ENCODE results near the gene CLBA1.

GRCh38 chr14:105039458-105040205 is 54.0 kb downstream of the CLBA1 start:
- TF ChIP-seq, protein P1, sequence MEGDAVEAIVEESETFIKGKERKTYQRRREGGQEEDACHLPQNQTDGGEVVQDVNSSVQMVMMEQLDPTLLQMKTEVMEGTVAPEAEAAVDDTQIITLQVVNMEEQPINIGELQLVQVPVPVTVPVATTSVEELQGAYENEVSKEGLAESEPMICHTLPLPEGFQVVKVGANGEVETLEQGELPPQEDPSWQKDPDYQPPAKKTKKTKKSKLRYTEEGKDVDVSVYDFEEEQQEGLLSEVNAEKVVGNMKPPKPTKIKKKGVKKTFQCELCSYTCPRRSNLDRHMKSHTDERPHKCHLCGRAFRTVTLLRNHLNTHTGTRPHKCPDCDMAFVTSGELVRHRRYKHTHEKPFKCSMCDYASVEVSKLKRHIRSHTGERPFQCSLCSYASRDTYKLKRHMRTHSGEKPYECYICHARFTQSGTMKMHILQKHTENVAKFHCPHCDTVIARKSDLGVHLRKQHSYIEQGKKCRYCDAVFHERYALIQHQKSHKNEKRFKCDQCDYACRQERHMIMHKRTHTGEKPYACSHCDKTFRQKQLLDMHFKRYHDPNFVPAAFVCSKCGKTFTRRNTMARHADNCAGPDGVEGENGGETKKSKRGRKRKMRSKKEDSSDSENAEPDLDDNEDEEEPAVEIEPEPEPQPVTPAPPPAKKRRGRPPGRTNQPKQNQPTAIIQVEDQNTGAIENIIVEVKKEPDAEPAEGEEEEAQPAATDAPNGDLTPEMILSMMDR (tag by site-specific recombination; IDR thresholded peaks at IDR 0.05), result no peak
- TF ChIP-seq ZNF510 (tag by site-specific recombination; IDR thresholded peaks at IDR 0.05; ENCODE audit: insufficient replicate concordance) (no peak), ZBTB7A (tag by site-specific recombination; IDR thresholded peaks at IDR 0.05; ENCODE audit: low read depth) (no peak), ZNF561 (tag by site-specific recombination; IDR thresholded peaks at IDR 0.05; ENCODE audit: borderline replicate concordance) (no peak), ZNF362 (tag by site-specific recombination; IDR thresholded peaks at IDR 0.05) (no peak), TCF7L2 (IDR thresholded peaks at IDR 0.05; ENCODE audit: borderline replicate concordance, low read depth, low read length) (no peak), BCL11B (tag by site-specific recombination; IDR thresholded peaks at IDR 0.05; ENCODE audit: low read depth) (no peak)
- TF ChIP-seq, protein P2, sequence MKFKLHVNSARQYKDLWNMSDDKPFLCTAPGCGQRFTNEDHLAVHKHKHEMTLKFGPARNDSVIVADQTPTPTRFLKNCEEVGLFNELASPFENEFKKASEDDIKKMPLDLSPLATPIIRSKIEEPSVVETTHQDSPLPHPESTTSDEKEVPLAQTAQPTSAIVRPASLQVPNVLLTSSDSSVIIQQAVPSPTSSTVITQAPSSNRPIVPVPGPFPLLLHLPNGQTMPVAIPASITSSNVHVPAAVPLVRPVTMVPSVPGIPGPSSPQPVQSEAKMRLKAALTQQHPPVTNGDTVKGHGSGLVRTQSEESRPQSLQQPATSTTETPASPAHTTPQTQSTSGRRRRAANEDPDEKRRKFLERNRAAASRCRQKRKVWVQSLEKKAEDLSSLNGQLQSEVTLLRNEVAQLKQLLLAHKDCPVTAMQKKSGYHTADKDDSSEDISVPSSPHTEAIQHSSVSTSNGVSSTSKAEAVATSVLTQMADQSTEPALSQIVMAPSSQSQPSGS (tag by site-specific recombination; IDR thresholded peaks at IDR 0.05; ENCODE audit: low read depth), result no peak
